Mesothelial cell of epicardium (in vitro differentiated cells): ENCODE measurements around the gene RPS10. TPM values are rescaled to one million over a fixed set of nuclear protein-coding genes. Genes with fewer than 3 reads are reported as not detected.

Experiments used
- DNase-seq, 2 experiments: peaks; one replicate each; pipeline ENCODE4 v3.0.0; 2021; ENCODE audit warnings: low spot score in 2 of 2; ENCODE audit not compliant: unreplicated experiment in 2 of 2
- H3K27ac Mint-ChIP-seq: 2 replicates; pipeline ENCODE4 v1.8.0; 2021; ENCODE audit warnings: mixed read lengths
- H3K27me3 Mint-ChIP-seq: 2 replicates; pipeline ENCODE4 v1.8.0; 2021; ENCODE audit warnings: low read depth, mixed read lengths
- H3K36me3 Mint-ChIP-seq: 2 replicates; pipeline ENCODE4 v1.8.0; 2021; ENCODE audit warnings: mixed read lengths
- H3K4me1 Mint-ChIP-seq: 2 replicates; pipeline ENCODE4 v1.8.0; 2021; ENCODE audit warnings: mixed read lengths
- H3K4me3 Mint-ChIP-seq: 2 replicates; pipeline ENCODE4 v1.8.0; 2021; ENCODE audit warnings: mild to moderate bottlenecking, moderate library complexity, mixed read lengths
- H3K9me3 Mint-ChIP-seq: 2 replicates; pipeline ENCODE4 v1.8.0; 2021; ENCODE audit warnings: mixed read lengths
- CTCF ChIP-seq: fragments of 200-600 bp; sonication (generic); IDR thresholded peaks from one replicate; pipeline ENCODE4 v1.5.0; 2021; ENCODE audit warnings: antibody characterized with exemption; ENCODE audit not compliant: unreplicated experiment
- total RNA-seq: library from RNA; stranded (reverse); gene quantifications from 3 replicates; pipeline ENCODE4 v1.2.1, GENCODE V29; 2021

Gene RPS10
- total RNA-seq, 1 donor from 2014 or later, result 1,317 TPM

GRCh38 chr6:34385793-34386195 lies 40.1 kb downstream of the RPS10 start:
- Mint-ChIP-seq H3K27ac (no peak overlapping the region), H3K4me1 (peaks cover 5% of the 10 kb centered on the region), H3K27me3 (no peaks in the 10 kb centered on the region), H3K36me3 (no peaks in the 10 kb centered on the region), H3K9me3 (no peaks in the 10 kb centered on the region), H3K4me3 (no peak overlapping the region)
- DNase-seq, result no peak
- TF ChIP-seq CTCF, result no peak

- Mint-ChIP-seq H3K36me3 (no peaks in the 10 kb centered on the region), H3K4me1 (peaks cover 5% of the 10 kb centered on the region), H3K9me3 (no peaks in the 10 kb centered on the region), H3K27ac (no peak overlapping the region), H3K27me3 (no peaks in the 10 kb centered on the region), H3K4me3 (no peak overlapping the region)
- no peak for TF ChIP-seq CTCF
- no peak for DNase-seq
Observed at GRCh38 chr6:34384321-34385153, 41.3 kb downstream of the RPS10 start.

- peaks cover 5% of the 10 kb centered on the region for H3K4me1 Mint-ChIP-seq
- no peaks in the 10 kb centered on the region for H3K9me3 Mint-ChIP-seq
- TF ChIP-seq CTCF, result no peak
- no peaks in the 10 kb centered on the region for H3K36me3 Mint-ChIP-seq
- DNase-seq, result no peak
- H3K27me3 Mint-ChIP-seq, result no peaks in the 10 kb centered on the region
- peak overlapping the region; percentile 17 for H3K27ac Mint-ChIP-seq
- no peak overlapping the region for H3K4me3 Mint-ChIP-seq
Observed at GRCh38 chr6:34383656-34384320, 42.1 kb downstream of the RPS10 start.

- peaks cover 6% of the 10 kb centered on the region for H3K4me1 Mint-ChIP-seq
- no peak for TF ChIP-seq CTCF
- H3K27ac Mint-ChIP-seq, result peak overlapping the region; percentile 17
- no peaks in the 10 kb centered on the region for H3K27me3 Mint-ChIP-seq
- H3K4me3 Mint-ChIP-seq, result no peak overlapping the region
- H3K36me3 Mint-ChIP-seq, result no peaks in the 10 kb centered on the region
- H3K9me3 Mint-ChIP-seq, result no peaks in the 10 kb centered on the region
- no peak for DNase-seq
Observed at GRCh38 chr6:34383161-34383631, 42.7 kb downstream of the RPS10 start.

- peaks cover 6% of the 10 kb centered on the region for H3K4me1 Mint-ChIP-seq
- no peak for DNase-seq
- no peaks in the 10 kb centered on the region for H3K36me3 Mint-ChIP-seq
- no peak overlapping the region for H3K4me3 Mint-ChIP-seq
- no peak for TF ChIP-seq CTCF
- no peaks in the 10 kb centered on the region for H3K27me3 Mint-ChIP-seq
- no peaks in the 10 kb centered on the region for H3K9me3 Mint-ChIP-seq
- no peak overlapping the region for H3K27ac Mint-ChIP-seq
Observed at GRCh38 chr6:34381081-34381480, 44.8 kb downstream of the RPS10 start.
